Measurements from ENCODE around the gene SCAMP3. TPM values are rescaled to one million over a fixed set of nuclear protein-coding genes. Genes with fewer than 3 reads are reported as not detected.
A peak's percentile ranks its signal among the peaks of the same experiment; 100 is the strongest.

Gene SCAMP3
- total and polyA plus RNA-seq, 10 of the 15 experiments (the other 5 are each of a cell fraction or from before 2014, with no cell fraction given), result 17.2 to 133 (median 87.3) TPM

DNA sequence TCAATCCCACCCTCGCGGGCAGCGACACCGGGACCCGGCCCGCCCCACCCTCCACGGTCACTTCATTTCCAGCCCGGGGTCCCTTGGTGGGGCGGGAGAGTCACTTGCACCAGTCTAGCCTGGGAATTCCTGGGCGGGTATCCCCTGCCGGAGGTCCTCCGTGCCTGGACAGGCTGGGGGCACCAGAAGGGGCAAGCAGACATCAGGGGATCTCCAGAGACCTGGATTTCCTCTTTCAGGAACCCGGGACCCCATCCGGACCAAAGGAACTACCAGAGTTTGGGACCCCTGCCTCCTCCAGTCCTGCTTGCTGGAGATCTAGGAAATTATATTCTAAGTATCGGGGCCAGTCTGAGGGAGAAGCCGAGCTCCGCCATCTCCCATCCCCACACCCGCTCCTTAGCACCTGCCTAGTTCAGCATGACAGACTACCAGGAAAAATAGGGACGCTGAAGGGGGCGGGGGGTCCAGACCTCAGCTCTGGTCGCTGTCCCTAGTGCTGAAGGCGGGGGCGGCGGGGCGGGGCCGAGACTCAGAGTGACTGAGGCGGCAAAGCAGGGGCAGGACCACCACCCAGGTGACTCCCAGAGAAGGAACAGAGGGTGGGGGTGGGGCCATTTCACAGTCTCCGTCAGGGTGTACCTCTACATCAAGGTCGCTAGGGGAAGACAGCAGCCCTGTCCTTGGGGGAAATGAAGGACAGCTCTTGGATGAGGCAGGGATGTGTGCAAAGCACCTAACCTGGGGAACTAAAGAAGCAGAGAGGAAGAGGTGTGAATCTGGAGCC, 15.9 kb upstream of the SCAMP3 start (continued):
- TF ChIP-seq, protein P1, sequence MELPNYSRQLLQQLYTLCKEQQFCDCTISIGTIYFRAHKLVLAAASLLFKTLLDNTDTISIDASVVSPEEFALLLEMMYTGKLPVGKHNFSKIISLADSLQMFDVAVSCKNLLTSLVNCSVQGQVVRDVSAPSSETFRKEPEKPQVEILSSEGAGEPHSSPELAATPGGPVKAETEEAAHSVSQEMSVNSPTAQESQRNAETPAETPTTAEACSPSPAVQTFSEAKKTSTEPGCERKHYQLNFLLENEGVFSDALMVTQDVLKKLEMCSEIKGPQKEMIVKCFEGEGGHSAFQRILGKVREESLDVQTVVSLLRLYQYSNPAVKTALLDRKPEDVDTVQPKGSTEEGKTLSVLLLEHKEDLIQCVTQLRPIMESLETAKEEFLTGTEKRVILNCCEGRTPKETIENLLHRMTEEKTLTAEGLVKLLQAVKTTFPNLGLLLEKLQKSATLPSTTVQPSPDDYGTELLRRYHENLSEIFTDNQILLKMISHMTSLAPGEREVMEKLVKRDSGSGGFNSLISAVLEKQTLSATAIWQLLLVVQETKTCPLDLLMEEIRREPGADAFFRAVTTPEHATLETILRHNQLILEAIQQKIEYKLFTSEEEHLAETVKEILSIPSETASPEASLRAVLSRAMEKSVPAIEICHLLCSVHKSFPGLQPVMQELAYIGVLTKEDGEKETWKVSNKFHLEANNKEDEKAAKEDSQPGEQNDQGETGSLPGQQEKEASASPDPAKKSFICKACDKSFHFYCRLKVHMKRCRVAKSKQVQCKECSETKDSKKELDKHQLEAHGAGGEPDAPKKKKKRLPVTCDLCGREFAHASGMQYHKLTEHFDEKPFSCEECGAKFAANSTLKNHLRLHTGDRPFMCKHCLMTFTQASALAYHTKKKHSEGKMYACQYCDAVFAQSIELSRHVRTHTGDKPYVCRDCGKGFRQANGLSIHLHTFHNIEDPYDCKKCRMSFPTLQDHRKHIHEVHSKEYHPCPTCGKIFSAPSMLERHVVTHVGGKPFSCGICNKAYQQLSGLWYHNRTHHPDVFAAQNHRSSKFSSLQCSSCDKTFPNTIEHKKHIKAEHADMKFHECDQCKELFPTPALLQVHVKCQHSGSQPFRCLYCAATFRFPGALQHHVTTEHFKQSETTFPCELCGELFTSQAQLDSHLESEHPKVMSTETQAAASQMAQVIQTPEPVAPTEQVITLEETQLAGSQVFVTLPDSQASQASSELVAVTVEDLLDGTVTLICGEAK (IDR thresholded peaks at IDR 0.05; ENCODE audit: borderline replicate concordance), result no peak
- TF ChIP-seq RAD21 (IDR thresholded peaks at IDR 0.05; ENCODE audit: insufficient read depth, low read depth, low read length) (peak; percentile 40), DPF2 (IDR thresholded peaks at IDR 0.05) (no peak), NR2C2 (IDR thresholded peaks at IDR 0.05; ENCODE audit: borderline replicate concordance, control insufficient read depth, insufficient read length, low read depth) (no peak), CREM (IDR thresholded peaks at IDR 0.05; ENCODE audit: low read depth) (no peak), TCF12 (IDR thresholded peaks at IDR 0.05; ENCODE audit: low read depth, low read length) (no peak), HCFC1 (IDR thresholded peaks at IDR 0.05; ENCODE audit: low read length) (no peak), MEF2A (IDR thresholded peaks at IDR 0.05; ENCODE audit: insufficient read depth, low read depth, low read length) (no peak), POLR2AphosphoS2 (IDR thresholded peaks at IDR 0.05; ENCODE audit: low read depth, low read length) (no peak), SPI1 (IDR thresholded peaks at IDR 0.05; ENCODE audit: borderline replicate concordance, insufficient read depth, low read depth, low read length) (no peak), FOS (IDR thresholded peaks at IDR 0.05; ENCODE audit: borderline replicate concordance, extremely low read depth, insufficient read length) (no peak), BCL11A (IDR thresholded peaks at IDR 0.05; ENCODE audit: low read depth, low read length) (no peak), ESRRA (IDR thresholded peaks at IDR 0.05; ENCODE audit: low read length) (no peak), MTA2 (IDR thresholded peaks at IDR 0.05; ENCODE audit: low read depth) (no peak), NFYA (IDR thresholded peaks at IDR 0.05; ENCODE audit: borderline replicate concordance, low read depth, low read length) (no peak)
- TF ChIP-seq, protein P2, sequence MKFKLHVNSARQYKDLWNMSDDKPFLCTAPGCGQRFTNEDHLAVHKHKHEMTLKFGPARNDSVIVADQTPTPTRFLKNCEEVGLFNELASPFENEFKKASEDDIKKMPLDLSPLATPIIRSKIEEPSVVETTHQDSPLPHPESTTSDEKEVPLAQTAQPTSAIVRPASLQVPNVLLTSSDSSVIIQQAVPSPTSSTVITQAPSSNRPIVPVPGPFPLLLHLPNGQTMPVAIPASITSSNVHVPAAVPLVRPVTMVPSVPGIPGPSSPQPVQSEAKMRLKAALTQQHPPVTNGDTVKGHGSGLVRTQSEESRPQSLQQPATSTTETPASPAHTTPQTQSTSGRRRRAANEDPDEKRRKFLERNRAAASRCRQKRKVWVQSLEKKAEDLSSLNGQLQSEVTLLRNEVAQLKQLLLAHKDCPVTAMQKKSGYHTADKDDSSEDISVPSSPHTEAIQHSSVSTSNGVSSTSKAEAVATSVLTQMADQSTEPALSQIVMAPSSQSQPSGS (IDR thresholded peaks at IDR 0.05; ENCODE audit: low read length), result no peak
- TF ChIP-seq, protein P3, sequence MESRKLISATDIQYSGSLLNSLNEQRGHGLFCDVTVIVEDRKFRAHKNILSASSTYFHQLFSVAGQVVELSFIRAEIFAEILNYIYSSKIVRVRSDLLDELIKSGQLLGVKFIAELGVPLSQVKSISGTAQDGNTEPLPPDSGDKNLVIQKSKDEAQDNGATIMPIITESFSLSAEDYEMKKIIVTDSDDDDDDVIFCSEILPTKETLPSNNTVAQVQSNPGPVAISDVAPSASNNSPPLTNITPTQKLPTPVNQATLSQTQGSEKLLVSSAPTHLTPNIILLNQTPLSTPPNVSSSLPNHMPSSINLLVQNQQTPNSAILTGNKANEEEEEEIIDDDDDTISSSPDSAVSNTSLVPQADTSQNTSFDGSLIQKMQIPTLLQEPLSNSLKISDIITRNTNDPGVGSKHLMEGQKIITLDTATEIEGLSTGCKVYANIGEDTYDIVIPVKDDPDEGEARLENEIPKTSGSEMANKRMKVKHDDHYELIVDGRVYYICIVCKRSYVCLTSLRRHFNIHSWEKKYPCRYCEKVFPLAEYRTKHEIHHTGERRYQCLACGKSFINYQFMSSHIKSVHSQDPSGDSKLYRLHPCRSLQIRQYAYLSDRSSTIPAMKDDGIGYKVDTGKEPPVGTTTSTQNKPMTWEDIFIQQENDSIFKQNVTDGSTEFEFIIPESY (IDR thresholded peaks at IDR 0.05), result no peak
- TF ChIP-seq, protein P4, sequence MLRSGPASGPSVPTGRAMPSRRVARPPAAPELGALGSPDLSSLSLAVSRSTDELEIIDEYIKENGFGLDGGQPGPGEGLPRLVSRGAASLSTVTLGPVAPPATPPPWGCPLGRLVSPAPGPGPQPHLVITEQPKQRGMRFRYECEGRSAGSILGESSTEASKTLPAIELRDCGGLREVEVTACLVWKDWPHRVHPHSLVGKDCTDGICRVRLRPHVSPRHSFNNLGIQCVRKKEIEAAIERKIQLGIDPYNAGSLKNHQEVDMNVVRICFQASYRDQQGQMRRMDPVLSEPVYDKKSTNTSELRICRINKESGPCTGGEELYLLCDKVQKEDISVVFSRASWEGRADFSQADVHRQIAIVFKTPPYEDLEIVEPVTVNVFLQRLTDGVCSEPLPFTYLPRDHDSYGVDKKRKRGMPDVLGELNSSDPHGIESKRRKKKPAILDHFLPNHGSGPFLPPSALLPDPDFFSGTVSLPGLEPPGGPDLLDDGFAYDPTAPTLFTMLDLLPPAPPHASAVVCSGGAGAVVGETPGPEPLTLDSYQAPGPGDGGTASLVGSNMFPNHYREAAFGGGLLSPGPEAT (IDR thresholded peaks at IDR 0.05; ENCODE audit: low read depth), result no peak
- TF ChIP-seq, protein P5, sequence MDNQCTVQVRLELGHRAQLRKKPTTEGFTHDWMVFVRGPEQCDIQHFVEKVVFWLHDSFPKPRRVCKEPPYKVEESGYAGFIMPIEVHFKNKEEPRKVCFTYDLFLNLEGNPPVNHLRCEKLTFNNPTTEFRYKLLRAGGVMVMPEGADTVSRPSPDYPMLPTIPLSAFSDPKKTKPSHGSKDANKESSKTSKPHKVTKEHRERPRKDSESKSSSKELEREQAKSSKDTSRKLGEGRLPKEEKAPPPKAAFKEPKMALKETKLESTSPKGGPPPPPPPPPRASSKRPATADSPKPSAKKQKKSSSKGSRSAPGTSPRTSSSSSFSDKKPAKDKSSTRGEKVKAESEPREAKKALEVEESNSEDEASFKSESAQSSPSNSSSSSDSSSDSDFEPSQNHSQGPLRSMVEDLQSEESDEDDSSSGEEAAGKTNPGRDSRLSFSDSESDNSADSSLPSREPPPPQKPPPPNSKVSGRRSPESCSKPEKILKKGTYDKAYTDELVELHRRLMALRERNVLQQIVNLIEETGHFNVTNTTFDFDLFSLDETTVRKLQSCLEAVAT (IDR thresholded peaks at IDR 0.05), result no peak

Measured in GM12878 (cell line).